Cardiac septum (tissue), 1 donor: Measurements from ENCODE around the gene ACKR1. TPM values are rescaled to one million over a fixed set of nuclear protein-coding genes. Genes with fewer than 3 reads are reported as not detected.
A peak's percentile ranks its signal among the peaks of the same experiment; 100 is the strongest.

Experiments
- DNase-seq: peaks from one replicate; pipeline ENCODE4 v3.0.0-alpha.2; 2020; ENCODE audit warnings: low spot score
- intact Hi-C: fragments of 100-400 bp; cut with DNase I; formaldehyde crosslinking; loops from one replicate; pipeline ENCODE4 v1.14.0; 2022
- long read RNA-seq: library from polyadenylated mRNA; unstranded; transcript quantifications from one replicate; pipeline ENCODE4 v2.0.0, GENCODE V29; 2021
- total RNA-seq: library from RNA; stranded (reverse); fragmentation: NEBNext Ultra II Directional; extraction: Animal tissue kit (Norgen Biotek cat#: 25700); gene quantifications from one replicate; pipeline ENCODE4 v1.2.1, GENCODE V29; 2021
- donor health status: DM: no; HTN: no; CAD: no.

ACKR1 gene
- 22.5 TPM for total RNA-seq
- long read RNA-seq, transcript ACKR1-202 (2 exons, 2,008 nt) = major isoform, 17 of 19 reads
- long read RNA-seq, partial matches to known transcripts = 0 of 19 reads
- long read RNA-seq, other reads (novel, unspliced or antisense) = 0 of 19 reads

GRCh38 chr1:159204161-159205141 lies at the start of gene ACKR1:
Gene ACKR1, plus strand, starts transcription at chr1:159204875. Its CDS starts 85 bp downstream, at chr1:159204960.
- no peak for DNase-seq
- intact Hi-C loops = no loop called here

GRCh38 chr1:159161001-159161718 lies 43.5 kb upstream of the ACKR1 start:
- intact Hi-C loops = loop anchor here (1.0 to 10.0 kb wide), 3 partner anchors 36 to 634 kb away; no protein-coding TSS in a partner anchor
- DNase-seq = no peak

- intact Hi-C loops = loop anchor here (1.0 to 10.0 kb wide), 3 partner anchors 36 to 633 kb away; no protein-coding TSS in a partner anchor
These were observed 43.0 kb upstream of the ACKR1 start for GRCh38 chr1:159161719-159162026.

DNA sequence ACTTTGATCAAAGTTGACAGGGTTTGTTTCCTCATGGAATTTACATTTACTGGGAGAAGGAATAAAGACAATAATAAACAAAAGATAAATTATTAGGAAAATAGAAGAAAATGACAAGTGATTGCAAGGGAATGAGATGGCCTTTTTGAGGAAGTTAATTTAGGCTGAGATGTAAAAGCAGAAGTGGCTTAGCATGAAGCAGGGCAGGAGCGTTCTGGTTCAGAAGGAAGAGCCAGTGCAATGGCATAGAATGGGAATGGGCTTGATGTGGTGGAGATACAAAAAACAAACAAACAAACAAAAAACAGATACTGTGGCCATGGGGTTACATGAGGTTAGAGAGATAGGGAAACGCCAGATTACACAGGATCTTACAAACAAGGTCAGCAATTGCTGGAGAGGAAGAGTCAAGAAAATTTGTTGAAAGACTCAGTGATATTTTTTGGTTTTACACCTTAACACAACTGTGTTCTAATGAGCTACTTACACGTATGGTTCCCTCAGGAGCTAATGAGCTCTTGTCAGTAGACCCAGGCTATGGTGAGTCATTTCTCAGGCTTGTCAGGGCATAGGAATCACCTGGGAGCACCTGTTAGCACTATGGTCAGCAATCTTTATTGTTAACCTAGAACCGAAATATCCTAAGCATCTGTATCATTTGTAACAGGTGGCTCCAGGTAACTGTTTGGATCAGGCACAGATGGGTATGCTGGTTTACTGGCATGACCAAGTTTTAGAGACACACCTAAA lies 42.0 kb upstream of the ACKR1 start:
- intact Hi-C loops = loop anchor here (5.0 to 10.0 kb wide), 2 partner anchors 35 to 632 kb away; no protein-coding TSS in a partner anchor
- DNase-seq = no peak

More at GRCh38 chr1:159161719-159162026, 43.0 kb upstream of the ACKR1 start:
- DNase-seq = no peak

DNA sequence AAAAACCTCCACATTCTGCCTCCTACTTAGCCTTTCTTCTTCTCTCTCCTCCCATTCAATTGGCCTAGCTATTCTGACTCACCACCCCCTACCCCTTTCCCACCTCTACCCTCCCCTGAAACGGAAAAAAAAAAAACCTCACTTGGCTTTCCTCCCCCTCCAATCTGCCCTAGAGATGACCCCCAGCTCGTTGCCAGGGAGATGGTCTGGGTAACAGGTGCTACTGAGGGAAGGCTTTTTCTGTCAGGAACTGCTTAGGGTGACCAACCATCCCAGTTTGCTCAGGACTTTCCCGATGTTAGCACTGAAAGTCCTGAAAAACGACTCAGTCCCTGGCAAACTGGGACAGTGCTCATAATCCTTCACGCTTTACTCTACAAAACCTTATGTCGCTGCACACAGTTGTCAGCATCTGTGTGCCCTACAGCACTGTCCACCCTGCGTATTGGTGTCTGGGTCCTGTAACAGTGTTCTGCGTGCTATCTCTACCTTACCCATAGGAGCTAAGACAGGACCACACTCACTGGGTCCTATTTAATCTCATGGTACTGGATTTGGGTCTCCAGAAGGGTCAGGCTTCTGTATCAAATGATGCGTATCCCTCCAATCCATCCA lies 41.0 kb upstream of the ACKR1 start:
- intact Hi-C loops = loop anchor here (5.0 to 10.0 kb wide), 2 partner anchors 34 to 631 kb away; no protein-coding TSS in a partner anchor
- DNase-seq = no peak

- intact Hi-C loops = loop anchor here (10.0 kb wide), 1 partner anchor 627 kb away; no protein-coding TSS in a partner anchor
These were observed 36.6 kb upstream of the ACKR1 start for GRCh38 chr1:159168043-159168442.

DNA sequence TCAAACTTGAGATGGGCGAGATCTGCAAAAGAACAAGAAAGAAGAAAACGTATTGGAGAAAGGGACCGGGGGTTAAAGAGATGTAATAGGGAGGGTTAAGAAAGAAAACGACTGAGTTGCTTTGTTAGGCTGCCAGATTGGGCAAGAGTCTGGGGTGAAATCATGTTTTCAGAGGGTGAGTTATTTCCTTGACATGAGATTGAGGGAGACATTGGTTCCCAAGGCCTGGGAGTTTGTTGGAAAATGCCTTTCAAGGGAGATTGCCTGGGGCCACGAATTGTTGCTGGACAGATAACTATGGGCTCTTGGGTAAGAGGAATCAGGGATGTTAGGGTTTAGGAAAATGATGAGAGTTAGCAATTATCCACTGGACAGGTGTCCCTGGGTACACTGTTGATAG lies 34.0 kb upstream of the ACKR1 start:
- no peak for DNase-seq
- intact Hi-C loops = no loop called here

More at GRCh38 chr1:159168043-159168442, 36.6 kb upstream of the ACKR1 start:
- no peak for DNase-seq

DNA sequence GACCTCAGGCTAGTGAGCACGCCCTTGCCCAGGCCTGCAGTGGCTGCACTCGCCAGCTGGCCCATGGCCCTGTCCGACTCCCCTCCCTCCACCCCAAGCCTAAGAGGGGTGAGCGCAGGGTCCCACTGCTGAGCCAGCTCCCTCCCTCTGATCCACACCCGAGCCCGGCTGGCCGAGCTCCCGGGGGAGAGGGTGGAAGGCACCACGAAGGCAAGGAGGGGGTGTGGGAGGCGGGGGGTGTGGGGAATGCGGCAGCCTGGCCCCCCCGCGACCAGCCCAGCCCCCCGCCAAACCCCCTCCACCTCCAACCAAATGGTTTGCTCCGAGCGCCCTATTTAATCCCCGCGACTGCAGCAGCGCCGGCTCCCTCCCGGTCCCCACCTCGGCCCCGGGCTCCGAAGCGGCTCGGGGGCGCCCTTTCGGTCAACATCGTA lies 33.4 kb upstream of the ACKR1 start, which contains the start of gene CADM3:
TSS of gene CADM3 (plus strand) at position 362 of the 434 bp plus-strand sequence. CDS start 151 bp downstream, outside the sequence.
- intact Hi-C loops = no loop called here
- no peak for DNase-seq

GRCh38 chr1:159171688-159172501 lies 32.8 kb upstream of the ACKR1 start:
- DNase-seq = peak; percentile 71
- intact Hi-C loops = no loop called here

GRCh38 chr1:159172614-159173291 lies 31.9 kb upstream of the ACKR1 start:
- intact Hi-C loops = no loop called here
- no peak for DNase-seq

- DNase-seq = no peak
- intact Hi-C loops = no loop called here
These were observed 31.4 kb upstream of the ACKR1 start for GRCh38 chr1:159173320-159173719.

GRCh38 chr1:159175571-159175970 lies 29.1 kb upstream of the ACKR1 start:
- no peak for DNase-seq
- intact Hi-C loops = no loop called here

GRCh38 chr1:159177272-159177907 lies 27.3 kb upstream of the ACKR1 start:
- intact Hi-C loops = no loop called here
- DNase-seq = no peak

DNA sequence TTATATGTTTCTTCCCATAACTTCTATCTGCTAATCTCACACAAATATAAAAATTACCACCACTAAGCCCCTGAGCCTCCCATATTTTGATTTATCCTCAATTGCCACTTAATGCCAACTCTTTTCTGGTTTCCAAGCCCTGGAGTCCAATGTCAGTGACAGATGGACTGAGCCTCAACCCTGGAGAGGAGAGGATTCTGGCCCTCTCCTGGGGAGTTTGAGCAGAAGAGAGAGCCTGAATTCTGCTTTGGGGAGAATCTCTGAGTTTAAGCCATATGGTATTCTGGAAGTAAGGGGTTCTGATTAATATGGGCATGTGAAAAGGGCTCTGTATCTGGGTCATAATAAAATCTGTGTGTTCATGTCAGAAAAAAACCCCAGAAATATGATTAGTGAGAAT lies 24.8 kb upstream of the ACKR1 start:
- no peak for DNase-seq
- intact Hi-C loops = no loop called here

GRCh38 chr1:159180516-159180915 lies 24.2 kb upstream of the ACKR1 start:
- no peak for DNase-seq

DNA sequence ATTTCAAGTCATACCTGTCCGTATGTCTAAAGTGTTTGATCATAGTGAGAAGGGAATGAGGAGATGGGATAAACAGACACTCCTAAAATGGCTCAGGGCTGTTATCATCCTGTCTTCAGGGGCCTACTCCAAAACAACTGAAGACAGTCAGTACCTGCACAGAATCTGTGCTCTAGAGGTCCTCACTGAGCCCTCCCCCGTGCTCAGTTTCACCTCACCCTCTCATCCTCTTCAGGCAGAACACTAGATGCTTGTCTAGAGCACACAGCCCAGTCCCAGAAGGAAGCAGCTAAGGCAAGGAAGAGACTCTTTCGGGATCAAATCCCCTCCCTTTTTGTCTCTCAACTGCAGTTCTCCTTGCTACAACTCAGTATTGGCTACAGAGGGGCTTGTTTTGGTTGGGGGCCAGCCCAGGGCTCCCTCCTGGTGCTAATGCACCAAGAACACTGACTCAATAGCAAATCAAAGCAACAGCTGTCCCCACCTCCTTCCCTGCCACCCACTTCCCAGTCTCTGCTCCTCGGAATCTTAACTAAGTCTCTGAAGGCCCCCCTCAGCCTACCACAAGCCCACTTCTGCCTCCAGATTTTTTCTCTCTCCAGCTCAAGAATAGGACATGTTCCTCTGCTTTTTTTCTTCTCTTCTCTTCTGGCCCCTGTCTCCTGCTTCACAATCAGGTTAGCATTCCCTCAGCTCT lies 23.2 kb upstream of the ACKR1 start:
- intact Hi-C loops = no loop called here
- DNase-seq = no peak

More at GRCh38 chr1:159180516-159180915, 24.2 kb upstream of the ACKR1 start:
- intact Hi-C loops = no loop called here
